IPS DF 19.7 (cell line): ENCODE results near the gene IDUA.

ENCODE experiments used
- DNase-seq: peaks from one replicate; pipeline ENCODE4 v3.0.0-alpha.2; 2013; ENCODE audit warnings: low read depth, low spot score

Gene IDUA

DNA sequence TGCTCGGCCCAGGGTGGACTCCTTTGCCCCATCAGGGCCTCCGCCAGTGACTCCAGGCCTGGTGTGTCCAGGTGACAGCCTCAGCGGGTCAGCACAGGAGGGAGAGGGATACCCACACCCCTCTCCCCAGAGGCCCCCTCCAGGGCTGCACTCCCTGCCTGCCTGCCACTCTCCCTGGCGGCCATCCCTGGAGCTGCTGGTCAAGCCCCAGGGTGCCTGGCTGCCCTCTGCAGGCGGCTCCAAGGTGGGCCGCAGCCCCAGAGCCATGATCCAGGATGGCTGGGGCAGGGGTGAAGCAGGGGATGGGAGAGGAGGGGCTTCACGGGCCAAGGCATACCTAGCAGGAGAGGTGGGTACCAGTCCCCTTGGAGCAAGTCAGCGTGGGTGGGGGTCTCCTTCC lies 28.3 kb downstream of the IDUA start:
- no peak for DNase-seq

DNA sequence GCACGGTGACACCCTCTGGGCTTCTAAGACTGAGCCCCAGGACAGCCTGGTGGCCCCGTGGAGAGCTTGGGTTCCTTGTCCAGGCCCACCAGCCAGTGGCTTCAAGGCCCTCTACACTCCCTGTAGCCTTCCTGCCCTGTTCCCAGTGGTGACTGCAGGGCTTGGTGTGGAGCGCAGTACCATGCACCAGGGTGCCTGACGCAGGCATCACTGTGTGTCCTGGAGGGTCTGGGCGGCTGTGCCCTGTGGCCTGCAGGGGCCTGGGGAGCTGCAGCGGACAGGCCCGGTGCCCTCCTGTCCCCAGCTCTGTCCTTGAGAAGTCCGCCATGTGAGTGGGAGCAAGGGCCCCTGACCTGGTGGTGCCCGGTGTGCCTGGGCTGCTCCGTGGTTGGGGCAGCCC lies 28.9 kb downstream of the IDUA start:
- no peak for DNase-seq

GRCh38 chr4:1017211-1017610 lies 30.4 kb downstream of the IDUA start:
- no peak for DNase-seq

DNA sequence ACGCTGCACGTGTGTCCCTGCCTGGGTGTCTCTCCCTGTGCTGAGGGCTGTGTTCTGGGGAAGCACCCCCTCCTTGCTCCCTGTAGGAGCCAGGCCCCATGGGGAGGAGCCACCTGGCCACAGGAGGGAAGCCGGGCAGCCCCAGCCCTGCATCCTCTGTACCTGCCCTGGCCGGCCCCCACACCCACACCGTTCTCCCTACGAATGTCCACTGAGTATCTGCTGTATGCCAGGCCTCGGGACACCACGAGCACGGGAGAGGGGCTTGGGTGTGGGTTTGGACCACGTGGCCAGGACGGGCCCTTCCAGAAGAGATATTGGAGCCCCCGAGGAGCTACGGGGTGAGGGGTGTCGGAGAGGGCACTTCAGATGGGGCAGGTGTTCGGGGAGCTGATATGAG lies 30.9 kb downstream of the IDUA start:
- no peak for DNase-seq

GRCh38 chr4:1018147-1019020 lies 31.5 kb downstream of the IDUA start:
- DNase-seq, result no peak

DNA sequence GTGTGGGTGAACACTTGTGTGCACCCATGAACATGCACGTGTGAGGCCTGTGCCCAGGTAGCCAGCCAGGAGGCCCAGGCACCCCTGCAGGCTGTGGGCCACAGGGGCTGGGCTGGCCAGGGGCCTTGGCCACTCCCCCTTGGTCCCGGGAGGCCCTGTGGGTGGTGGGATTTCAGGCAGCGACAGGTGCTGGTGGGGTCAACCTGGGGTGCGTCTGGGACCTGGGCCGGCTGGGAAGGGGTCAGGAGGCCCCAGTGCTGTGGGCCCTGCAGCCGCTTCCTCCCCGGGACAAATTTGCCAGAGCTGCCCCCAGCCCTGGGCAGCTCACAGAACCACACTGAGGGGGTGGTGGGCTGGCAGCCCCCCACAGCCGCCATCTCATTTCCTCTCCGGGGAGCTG lies 32.5 kb downstream of the IDUA start:
- DNase-seq, result no peak

- DNase-seq, result no peak
Observed at GRCh38 chr4:1019729-1020470, 33.1 kb downstream of the IDUA start.

DNA sequence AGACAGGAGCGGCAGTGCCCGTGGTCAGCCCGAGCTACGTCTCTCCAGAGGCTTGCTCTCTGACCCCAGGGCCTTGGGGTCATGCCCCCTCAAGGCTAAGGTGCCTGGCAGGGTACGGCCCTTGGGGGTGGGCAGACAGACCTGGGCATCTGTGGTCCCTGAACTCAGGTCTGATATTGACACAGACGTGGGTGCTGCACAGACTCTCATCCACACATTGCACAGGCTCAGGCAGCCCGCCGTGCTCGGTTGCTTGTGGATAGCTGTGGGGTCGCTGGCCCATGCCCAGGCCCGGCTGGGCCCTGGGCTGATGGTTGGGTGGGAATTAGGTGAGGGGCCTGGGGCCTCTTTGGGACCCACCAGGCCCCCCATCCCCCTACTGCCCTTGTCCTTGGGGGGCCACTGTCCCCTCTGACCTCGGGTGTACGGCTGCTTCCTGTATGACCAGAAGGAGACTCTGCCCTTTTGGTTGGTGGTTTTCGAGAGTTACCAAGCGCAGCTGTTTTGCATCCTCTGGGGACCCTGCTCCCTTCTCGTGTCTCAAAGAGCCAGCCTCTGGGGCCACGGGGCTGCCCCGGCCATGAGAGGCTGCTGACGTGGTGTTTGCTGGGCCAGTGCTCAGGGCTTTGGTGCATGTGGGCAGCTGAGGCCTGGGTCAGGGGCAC lies 34.7 kb downstream of the IDUA start:
- DNase-seq, result no peak

GRCh38 chr4:1022051-1022738 lies 35.4 kb downstream of the IDUA start:
- DNase-seq, result no peak

DNA sequence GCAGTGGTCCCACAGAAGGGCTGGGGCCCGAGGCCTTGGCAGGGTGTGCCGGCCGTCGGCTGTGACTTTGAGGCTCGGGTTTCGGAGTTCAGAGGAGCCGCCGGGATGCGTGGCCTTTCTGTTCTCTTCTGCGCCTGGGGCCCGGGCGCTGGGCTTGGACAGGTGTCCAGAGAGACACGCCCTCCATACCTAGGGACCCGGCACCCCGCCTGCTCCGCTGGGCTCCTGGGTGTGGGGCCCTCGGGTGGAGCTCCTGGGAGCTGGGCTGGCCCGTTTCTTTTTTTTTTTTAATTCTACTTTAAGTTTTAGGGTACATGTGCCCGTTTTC lies 35.9 kb downstream of the IDUA start:
- no peak for DNase-seq

DNA sequence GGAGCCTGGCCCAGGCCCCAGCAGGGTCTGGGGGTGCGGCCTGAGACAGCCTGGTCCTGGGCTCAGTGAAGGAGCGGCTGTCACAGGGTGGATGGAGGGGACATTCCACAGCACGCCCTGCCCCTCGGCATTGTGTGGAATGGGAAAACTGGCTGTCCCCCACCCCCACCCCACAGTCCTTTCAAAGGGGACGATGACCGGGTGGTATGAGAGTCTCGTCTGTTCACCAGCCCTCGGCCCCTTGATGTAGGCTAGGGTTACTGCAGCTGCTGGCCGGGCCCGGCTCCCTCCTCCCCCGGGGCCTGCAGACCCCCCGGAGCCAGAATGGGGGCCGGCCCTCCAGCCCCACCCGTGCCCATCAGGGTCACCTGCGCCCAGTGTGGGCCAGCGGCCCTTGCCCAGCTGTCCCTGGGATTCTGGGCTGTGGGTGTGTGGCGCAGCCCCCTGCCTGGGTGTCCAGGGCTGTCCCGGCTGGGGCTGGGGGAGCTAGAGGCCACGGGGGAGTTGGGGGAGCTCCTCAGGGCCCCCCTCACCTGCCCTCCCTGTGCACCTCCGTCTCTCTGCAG lies 36.3 kb downstream of the IDUA start:
- DNase-seq, result no peak

- DNase-seq, result no peak
Observed at GRCh38 chr4:1023895-1024740, 37.3 kb downstream of the IDUA start.

DNA sequence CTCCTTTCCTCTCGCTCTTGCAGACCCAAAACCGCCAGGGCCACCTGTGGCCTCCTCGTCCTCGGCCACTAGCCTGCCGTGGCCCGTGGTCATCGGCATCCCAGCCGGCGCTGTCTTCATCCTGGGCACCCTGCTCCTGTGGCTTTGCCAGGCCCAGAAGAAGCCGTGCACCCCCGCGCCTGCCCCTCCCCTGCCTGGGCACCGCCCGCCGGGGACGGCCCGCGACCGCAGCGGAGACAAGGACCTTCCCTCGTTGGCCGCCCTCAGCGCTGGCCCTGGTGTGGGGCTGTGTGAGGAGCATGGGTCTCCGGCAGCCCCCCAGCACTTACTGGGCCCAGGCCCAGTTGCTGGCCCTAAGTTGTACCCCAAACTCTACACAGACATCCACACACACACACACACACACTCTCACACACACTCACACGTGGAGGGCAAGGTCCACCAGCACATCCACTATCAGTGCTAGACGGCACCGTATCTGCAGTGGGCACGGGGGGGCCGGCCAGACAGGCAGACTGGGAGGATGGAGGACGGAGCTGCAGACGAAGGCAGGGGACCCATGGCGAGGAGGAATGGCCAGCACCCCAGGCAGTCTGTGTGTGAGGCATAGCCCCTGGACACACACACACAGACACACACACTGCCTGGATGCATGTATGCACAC lies 38.2 kb downstream of the IDUA start:
- DNase-seq, result no peak

DNA sequence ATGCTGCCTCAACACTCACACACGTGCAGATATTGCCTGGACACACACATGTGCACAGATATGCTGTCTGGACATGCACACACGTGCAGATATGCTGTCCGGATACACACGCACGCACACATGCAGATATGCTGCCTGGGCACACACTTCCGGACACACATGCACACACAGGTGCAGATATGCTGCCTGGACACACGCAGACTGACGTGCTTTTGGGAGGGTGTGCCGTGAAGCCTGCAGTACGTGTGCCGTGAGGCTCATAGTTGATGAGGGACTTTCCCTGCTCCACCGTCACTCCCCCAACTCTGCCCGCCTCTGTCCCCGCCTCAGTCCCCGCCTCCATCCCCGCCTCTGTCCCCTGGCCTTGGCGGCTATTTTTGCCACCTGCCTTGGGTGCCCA lies 39.3 kb downstream of the IDUA start:
- DNase-seq, result no peak

DNA sequence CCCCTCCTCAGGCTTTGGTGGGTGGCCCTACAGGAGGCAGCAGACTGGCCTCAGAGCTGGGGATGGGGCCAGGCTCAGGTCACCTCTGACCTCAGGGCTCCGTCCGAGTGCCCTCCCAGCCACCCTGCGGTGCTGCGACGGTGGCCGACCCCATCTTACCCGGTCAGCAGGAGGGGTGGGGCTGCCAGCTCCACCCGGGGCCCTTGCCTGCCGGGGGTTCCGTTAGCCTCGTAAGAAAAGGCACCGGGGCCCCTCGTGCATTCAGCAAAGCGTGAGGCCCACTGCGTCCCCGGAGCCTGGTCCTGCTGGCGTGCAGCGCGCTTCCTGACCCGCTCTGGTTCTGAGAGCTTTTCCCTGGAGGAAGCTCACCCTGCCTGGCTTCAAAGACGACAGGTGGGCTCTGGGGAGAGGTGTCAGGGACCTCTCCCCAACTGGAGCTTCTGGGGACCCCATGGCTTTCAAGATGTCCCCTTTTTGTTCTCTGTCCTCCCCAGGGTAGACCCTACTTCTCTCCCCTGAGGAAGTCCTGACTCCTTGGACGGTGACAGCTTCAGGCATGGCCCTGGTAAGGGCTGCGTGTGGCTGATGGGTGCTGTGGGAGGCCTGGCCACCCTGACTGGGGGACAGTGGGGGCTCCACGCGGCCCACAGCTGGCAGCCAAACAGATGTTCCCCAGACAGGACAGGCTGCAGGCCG lies 40.5 kb downstream of the IDUA start:
- no peak for DNase-seq

GRCh38 chr4:1027915-1028238 lies 41.0 kb downstream of the IDUA start:
- no peak for DNase-seq

DNA sequence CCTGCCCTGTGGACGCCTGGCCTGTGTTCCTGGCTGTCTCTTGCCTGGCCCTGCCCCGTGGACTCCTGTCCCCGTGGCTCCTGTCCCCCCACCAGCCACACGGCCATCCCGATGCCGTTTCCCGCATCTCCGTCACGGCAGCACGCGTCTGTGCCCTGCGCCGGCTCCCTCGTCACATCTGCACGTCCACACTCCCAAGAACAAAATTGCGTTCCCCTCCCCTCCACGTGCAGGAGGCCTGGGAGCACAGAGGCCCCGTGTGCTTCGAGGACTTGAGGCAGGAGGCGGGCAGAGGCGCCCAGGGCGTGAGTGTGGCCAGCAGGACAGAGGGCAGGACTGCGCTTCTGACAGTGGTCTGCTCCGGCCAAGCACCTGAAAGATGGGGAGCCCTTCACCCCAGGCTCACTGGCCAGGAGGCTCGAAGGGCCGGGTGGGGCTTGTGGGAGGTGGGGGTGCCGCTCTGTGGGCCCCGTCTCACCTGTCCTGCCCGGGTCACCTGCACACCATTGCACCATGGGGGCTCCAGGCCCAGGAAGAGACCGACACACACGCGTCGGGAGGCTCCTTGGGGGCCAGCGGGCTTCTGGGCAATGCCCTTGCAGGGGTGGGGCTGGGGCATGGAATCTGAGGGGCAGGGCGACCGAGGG lies 41.9 kb downstream of the IDUA start:
- no peak for DNase-seq

DNA sequence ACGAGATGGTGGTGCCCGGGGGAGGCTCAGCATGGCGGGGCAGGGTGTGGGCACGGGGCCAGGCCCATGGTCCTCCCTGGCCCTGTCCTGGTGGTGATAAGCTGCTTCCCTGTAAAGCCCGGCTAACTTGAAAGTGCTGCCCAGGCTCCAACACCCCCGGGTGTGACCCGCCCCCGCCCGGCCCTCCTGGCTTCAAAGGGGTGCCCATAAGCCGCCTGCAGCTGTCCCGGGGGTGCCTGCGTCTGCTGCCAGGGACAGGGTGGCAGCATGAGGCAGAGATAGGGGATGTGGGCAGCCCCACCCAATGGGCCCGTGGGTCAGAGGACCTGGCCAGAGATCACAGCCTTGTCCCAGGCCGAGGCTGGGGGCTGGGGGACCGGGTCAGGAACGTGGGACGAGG lies 42.7 kb downstream of the IDUA start:
- DNase-seq, result no peak

DNA sequence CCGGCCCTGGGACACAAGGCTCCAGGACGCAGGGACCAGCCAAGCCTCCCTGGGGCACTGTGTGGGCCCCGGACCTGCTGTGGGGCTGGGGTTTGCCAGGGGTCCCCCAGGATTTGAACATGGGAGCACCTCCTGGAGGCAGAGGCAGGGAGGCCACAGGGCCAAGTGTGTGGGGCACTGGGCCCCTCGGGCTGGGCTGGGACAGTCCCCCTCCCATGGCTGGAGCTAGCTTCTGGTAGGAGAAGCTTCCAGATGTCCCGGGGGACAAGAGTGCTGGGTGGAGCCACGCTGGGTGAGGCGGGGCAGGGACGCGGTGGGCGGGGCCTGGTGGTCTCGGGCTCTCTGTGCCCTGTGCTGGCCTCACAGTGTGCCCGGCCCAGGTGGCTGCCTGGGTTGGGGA lies 43.2 kb downstream of the IDUA start:
- no peak for DNase-seq
